HepG2 (cell line): Measurements from ENCODE around the gene ACTN3. TPM values are rescaled to one million over a fixed set of nuclear protein-coding genes. Genes with fewer than 3 reads are reported as not detected.

ENCODE experiments used
- CREB3 ChIP-seq: sonication (generic); formaldehyde crosslinking; IDR thresholded peaks from 2 replicates; pipeline ENCODE4 v1.5.0; 2020; ENCODE audit warnings: missing genetic modification reagents
- FOSL2 ChIP-seq: sonication (generic); formaldehyde crosslinking; IDR thresholded peaks from 2 replicates; pipeline ENCODE4 v1.4.0; 2020; ENCODE audit warnings: missing genetic modification reagents
- HNF1B ChIP-seq: sonication (generic); formaldehyde crosslinking; IDR thresholded peaks from 2 replicates; pipeline ENCODE4 v1.5.1; 2020; ENCODE audit warnings: mild to moderate bottlenecking, moderate library complexity, missing genetic modification reagents
- KLF11 ChIP-seq: IDR thresholded peaks from 2 replicates; pipeline ENCODE4 v1.6.1; 2016; ENCODE audit warnings: missing compliant biosample characterization
- KLF16 ChIP-seq, 2 experiments: sonication (generic) in 1 of 2; formaldehyde crosslinking in 1 of 2; IDR thresholded peaks; 2 replicates each; pipeline versions ENCODE4 v1.6.1 to v1.8.0; 2016 to 2023; ENCODE audit warnings: missing genetic modification reagents in 2 of 2, missing compliant biosample characterization in 1 of 2
- MNT ChIP-seq: fragments of 450-650 bp; IDR thresholded peaks from 2 replicates; pipeline ENCODE4 v1.6.1; 2016
- PHB2 ChIP-seq: fragments of 450-650 bp; IDR thresholded peaks from 2 replicates; pipeline ENCODE4 v1.6.1; 2018; ENCODE audit not compliant: partially characterized antibody
- PHF20 ChIP-seq: sonication (generic); formaldehyde crosslinking; IDR thresholded peaks from 2 replicates; pipeline ENCODE4 v1.5.0; 2020; ENCODE audit warnings: mild to moderate bottlenecking, missing genetic modification reagents
- POGK ChIP-seq: sonication (generic); formaldehyde crosslinking; conservative IDR thresholded peaks from 2 replicates; pipeline ENCODE4 v1.8.0; 2022; ENCODE audit warnings: mild to moderate bottlenecking, moderate library complexity, missing genetic modification reagents
- RARG ChIP-seq: sonication (generic); formaldehyde crosslinking; IDR thresholded peaks from 2 replicates; pipeline ENCODE4 v1.4.0; 2020; ENCODE audit warnings: low read depth, mild to moderate bottlenecking, missing genetic modification reagents
- RBM22 ChIP-seq: fragments of 200-400 bp; formaldehyde crosslinking; optimal IDR thresholded peaks from 2 replicates; pipeline ENCODE3; 2017; ENCODE audit warnings: mild to moderate bottlenecking, low read length, moderate library complexity
- SKI ChIP-seq: fragments of 450-650 bp; IDR thresholded peaks from one replicate; pipeline ENCODE4 v1.6.1; 2018; ENCODE audit warnings: mild to moderate bottlenecking; ENCODE audit not compliant: partially characterized antibody
- TAF1 ChIP-seq: sonication (generic); formaldehyde crosslinking; IDR thresholded peaks from 2 replicates; pipeline ENCODE4 v1.4.0; 2020; ENCODE audit warnings: missing genetic modification reagents
- TBX2 ChIP-seq: sonication (generic); formaldehyde crosslinking; IDR thresholded peaks from 2 replicates; pipeline ENCODE4 v1.5.0; 2020; ENCODE audit warnings: missing genetic modification reagents, mild to moderate bottlenecking, borderline replicate concordance
- ZBTB39 ChIP-seq: sonication (generic); formaldehyde crosslinking; IDR thresholded peaks from 2 replicates; pipeline ENCODE4 v1.5.0; 2020; ENCODE audit warnings: missing genetic modification reagents
- ZNF232 ChIP-seq: sonication (generic); formaldehyde crosslinking; IDR thresholded peaks from 2 replicates; pipeline ENCODE4 v1.4.0; 2020; ENCODE audit warnings: missing genetic modification reagents, borderline replicate concordance
- ZNF674 ChIP-seq: sonication (generic); formaldehyde crosslinking; IDR thresholded peaks from 2 replicates; pipeline ENCODE4 v1.5.0; 2020; ENCODE audit warnings: low read depth, mild to moderate bottlenecking, missing genetic modification reagents
- ZNF724P ChIP-seq: sonication (generic); formaldehyde crosslinking; IDR thresholded peaks from 2 replicates; pipeline ENCODE4 v1.8.0; 2022; ENCODE audit warnings: missing genetic modification reagents, borderline replicate concordance
- polyA plus RNA-seq, 8 experiments: library from polyadenylated mRNA; depleted of rRNA in 3 of 8; stranded (reverse) in 7 of 8; unstranded in 1 of 8; fragments of >200 nt; fragmentation: Illumina TruSeq in 4 of 8; extraction: Trizol in 4 of 8; gene quantifications; 2 replicates each; pipeline versions ENCODE4 v1.2.1 to v1.2.3, GENCODE V29; 2011 to 2016; ENCODE audit warnings: low read depth in 4 of 8, missing spikeins in 1 of 8, mixed read lengths in 1 of 8; ENCODE audit not compliant: insufficient read depth in 1 of 8
- total RNA-seq, 5 experiments: library from RNA; depleted of rRNA; stranded (reverse); fragments of >200 nt; fragmentation: Illumina TruSeq; extraction: Trizol; gene quantifications; 2 replicates each; pipeline ENCODE4 v1.2.3, GENCODE V29; 2016; ENCODE audit warnings: low read depth in 1 of 5

ACTN3 gene
- total and polyA plus RNA-seq, 2 of the 13 experiments (the other 11 are each of a cell fraction or from before 2014, with no cell fraction given): 0.04 to 0.09 TPM

- TF ChIP-seq HNF1B (CRISPR knock-in tag): peak; percentile 52; the same call in 1 of the 2 replicates
- TF ChIP-seq RARG (CRISPR knock-in tag): no peak
- peak; percentile 86 for TF ChIP-seq FOSL2 (CRISPR knock-in tag)
- TF ChIP-seq ZNF724P (CRISPR knock-in tag): no peak
- no peak for TF ChIP-seq ZBTB39 (CRISPR knock-in tag)
- TF ChIP-seq CREB3 (CRISPR knock-in tag): no peak
- TF ChIP-seq POGK (CRISPR knock-in tag): no peak
- no peak for TF ChIP-seq ZNF674 (CRISPR knock-in tag)
- TF ChIP-seq PHF20 (CRISPR knock-in tag): no peak
- TF ChIP-seq RBM22: no peak
- no peak for TF ChIP-seq ZNF232
- TF ChIP-seq MNT: no peak
- TF ChIP-seq TBX2 (CRISPR knock-in tag): peak; percentile 46; the same call in 1 of the 2 replicates
- TF ChIP-seq PHB2: no peak
- no peak for TF ChIP-seq TAF1
- no peak for TF ChIP-seq SKI
- TF ChIP-seq KLF11: no peak
- no peak for TF ChIP-seq KLF16 (CRISPR knock-in tag; IDR thresholded peaks at IDR 0.05)
These were observed 60.6 kb downstream of the ACTN3 start (continued) for GRCh38 chr11:66607126-66607834.
